OCI-LY7 (cell line): ENCODE results near the gene PALLD. TPM values are rescaled to one million over a fixed set of nuclear protein-coding genes. Genes with fewer than 3 reads are reported as not detected.

ENCODE experiments used
- BruUV-seq: library from RNA; stranded (reverse); fragments of 400-500 nt; replicated peaks from 2 replicates; lab custom pipeline; 2021; lab: Mats Ljungman, UMichigan
- CTCF ChIA-PET: fragments of 300-600 bp; sonication (Branson Sonifier 250); formaldehyde crosslinking; loops from one replicate; lab custom pipeline; 2022; ENCODE audit warnings: antibody characterized with exemption; ENCODE audit not compliant: unreplicated experiment; lab: Charles Lee
- POLR2A ChIA-PET: fragments of 300-600 bp; sonication (Branson Sonifier 250); formaldehyde crosslinking; loops from one replicate; lab custom pipeline; 2022; ENCODE audit warnings: antibody characterized with exemption; lab: Charles Lee
- DNase-seq: peaks from one replicate; pipeline ENCODE4 v3.0.0-alpha.2; 2015; ENCODE audit warnings: low spot score
- H2AFZ ChIP-seq: fragments of 200-600 bp; sonication (generic), shearing (Covaris generic); 2 replicates; pipeline ENCODE4 v1.6.1; 2014; ENCODE audit warnings: mild to moderate bottlenecking, antibody characterized with exemption, low read length, moderate library complexity
- H3K27ac ChIP-seq: fragments of 200-600 bp; sonication (generic); 2 replicates; pipeline ENCODE4 v1.5.1; 2014; ENCODE audit warnings: mixed run types, low read depth, mild to moderate bottlenecking, moderate library complexity, low read length, inconsistent platforms; ENCODE audit not compliant: poor library complexity, severe bottlenecking
- H3K36me3 ChIP-seq: fragments of 200-600 bp; sonication (generic); 2 replicates; pipeline ENCODE4 v1.6.1; 2014; ENCODE audit warnings: mild to moderate bottlenecking, antibody characterized with exemption, low read length, moderate library complexity, mixed read lengths; ENCODE audit not compliant: insufficient read depth
- H3K4me1 ChIP-seq: fragments of 200-600 bp; sonication (generic); 2 replicates; pipeline ENCODE4 v1.5.1; 2014; ENCODE audit warnings: mild to moderate bottlenecking, low read length; ENCODE audit not compliant: insufficient read depth, poor library complexity, severe bottlenecking
- H3K4me2 ChIP-seq: fragments of 200-600 bp; sonication (generic); 2 replicates; pipeline ENCODE4 v1.6.1; 2014; ENCODE audit warnings: mild to moderate bottlenecking, low read length
- H3K4me3 ChIP-seq: fragments of 200-600 bp; sonication (generic); 2 replicates; pipeline ENCODE4 v1.5.1; 2014; ENCODE audit warnings: mild to moderate bottlenecking, low read depth, low read length; ENCODE audit not compliant: poor library complexity, severe bottlenecking
- H3K79me2 ChIP-seq: fragments of 200-600 bp; sonication (generic); 2 replicates; pipeline ENCODE4 v1.6.1; 2016; ENCODE audit warnings: low read depth, mild to moderate bottlenecking, low read length, moderate library complexity, mixed read lengths; ENCODE audit not compliant: insufficient read depth
- H3K9me2 ChIP-seq: fragments of 200-600 bp; sonication (generic); 2 replicates; pipeline ENCODE4 v1.6.1; 2016; ENCODE audit warnings: mild to moderate bottlenecking, low read length, mixed read lengths; ENCODE audit not compliant: insufficient read depth
- H3K9me3 ChIP-seq: fragments of 200-600 bp; sonication (generic); 2 replicates; pipeline ENCODE4 v1.6.1; 2014; ENCODE audit warnings: mild to moderate bottlenecking, mixed run types, low read length, mixed read lengths
- H4K20me1 ChIP-seq: fragments of 200-600 bp; sonication (generic); 2 replicates; pipeline ENCODE4 v1.6.1; 2014; ENCODE audit warnings: mild to moderate bottlenecking, antibody characterized with exemption, low read length, moderate library complexity, mixed read lengths; ENCODE audit not compliant: insufficient read depth
- CTCF ChIP-seq: fragments of 200-600 bp; sonication (generic); conservative IDR thresholded peaks from 2 replicates; pipeline ENCODE4 v1.5.1; 2014; ENCODE audit warnings: mild to moderate bottlenecking, antibody characterized with exemption, low read length, moderate library complexity, mixed read lengths
- EZH2phosphoT487 ChIP-seq: fragments of 200-600 bp; sonication (generic); IDR thresholded peaks from 2 replicates; pipeline ENCODE4 v1.6.1; 2018; ENCODE audit warnings: low read depth, borderline replicate concordance, mild to moderate bottlenecking, mixed run types, antibody characterized with exemption, low read length, moderate library complexity, mixed read lengths
- intact Hi-C: fragments of 100-400 bp; cut with micrococcal nuclease; formaldehyde crosslinking; loops from one replicate; pipeline ENCODE4 v1.10.0; 2022; ENCODE audit not compliant: unreplicated experiment
- total RNA-seq, 2 experiments: library from RNA; depleted of rRNA in 1 of 2; stranded (reverse); fragments of >200 nt in 1 of 2; shearing (Covaris generic) in 1 of 2; gene quantifications; 2 replicates each; pipeline ENCODE4 v1.2.3, GENCODE V29; 2014 to 2022

PALLD gene
- total RNA-seq, 2 experiments from 2014 or later, result 0.73 to 2.8 TPM

- no peaks in the 10 kb centered on the region for H3K9me3 ChIP-seq
- no peaks in the 10 kb centered on the region for H3K4me1 ChIP-seq
- intact Hi-C loops, result no loop called here
- no peak for TF ChIP-seq CTCF
- TF ChIP-seq EZH2phosphoT487, result no peak
- POLR2A ChIA-PET, result interaction anchor here (1.4 kb wide), 1 partner anchor 9 kb away, joined by 3 read pairs; no protein-coding TSS in a partner anchor
- no peak for DNase-seq
- no peaks in the 10 kb centered on the region for H3K36me3 ChIP-seq
- H3K4me3 ChIP-seq, result no peak overlapping the region
- CTCF ChIA-PET, result no interaction called here
- no peaks in the 10 kb centered on the region for H4K20me1 ChIP-seq
- no peak overlapping the region for H2AFZ ChIP-seq
- no peak overlapping the region for H3K27ac ChIP-seq
- no TSS peak for BruUV-seq
- H3K4me2 ChIP-seq, result no peak overlapping the region
- no peaks in the 10 kb centered on the region for H3K9me2 ChIP-seq
- no peaks in the 10 kb centered on the region for H3K79me2 ChIP-seq
These were observed 341.1 kb downstream of the PALLD start for GRCh38 chr4:168837922-168838321.

GRCh38 chr4:168839758-168840391 is 343.0 kb downstream of the PALLD start:
- ChIA-PET POLR2A (interaction anchor here (0.6 to 1.0 kb wide), 2 partner anchors 9 to 15 kb away, joined by 4 to 5 read pairs; no protein-coding TSS in a partner anchor), CTCF (no interaction called here)
- no peak overlapping the region for H3K4me2 ChIP-seq
- intact Hi-C loops, result no loop called here
- no peaks in the 10 kb centered on the region for H3K4me1 ChIP-seq
- no peaks in the 10 kb centered on the region for H3K9me3 ChIP-seq
- BruUV-seq, result no TSS peak
- no peak for DNase-seq
- no peaks in the 10 kb centered on the region for H3K79me2 ChIP-seq
- H3K27ac ChIP-seq, result no peak overlapping the region
- no peak overlapping the region for H3K4me3 ChIP-seq
- no peaks in the 10 kb centered on the region for H3K36me3 ChIP-seq
- TF ChIP-seq CTCF (no peak), EZH2phosphoT487 (no peak)
- H3K9me2 ChIP-seq, result no peaks in the 10 kb centered on the region
- H4K20me1 ChIP-seq, result no peaks in the 10 kb centered on the region
- H2AFZ ChIP-seq, result no peak overlapping the region

- Histone ChIP-seq H3K4me3 (no peak overlapping the region), H3K4me2 (no peak overlapping the region), H3K79me2 (no peaks in the 10 kb centered on the region), H4K20me1 (no peaks in the 10 kb centered on the region), H3K27ac (no peak overlapping the region), H3K4me1 (no peaks in the 10 kb centered on the region), H3K9me2 (no peaks in the 10 kb centered on the region), H2AFZ (no peak overlapping the region), H3K36me3 (no peaks in the 10 kb centered on the region), H3K9me3 (no peaks in the 10 kb centered on the region)
- BruUV-seq, result no TSS peak
- ChIA-PET CTCF (no interaction called here), POLR2A (interaction anchor here (0.6 to 1.0 kb wide), 3 partner anchors 9 to 441 kb away, joined by 3 to 5 read pairs (median 4); no protein-coding TSS in a partner anchor)
- intact Hi-C loops, result no loop called here
- no peak for DNase-seq
- TF ChIP-seq EZH2phosphoT487 (no peak), CTCF (no peak)
These were observed 343.5 kb downstream of the PALLD start for GRCh38 chr4:168840392-168840763.
